GM21717 (cell line): ENCODE measurements around the gene SLC40A1.

Source experiments
- ATAC-seq: cut with Tn5 transposase; IDR thresholded peaks from one replicate; pipeline ENCODE4 v1.9.1; 2021; ENCODE audit warnings: mild to moderate bottlenecking, moderate library complexity; ENCODE audit not compliant: unreplicated experiment

SLC40A1 gene

GRCh38 chr2:189601043-189601442, 20.5 kb upstream of the SLC40A1 start:
- no peak for ATAC-seq

GRCh38 chr2:189599245-189599644, 18.7 kb upstream of the SLC40A1 start:
- ATAC-seq: no peak

- no peak for ATAC-seq
Measured at GRCh38 chr2:189595417-189595816, 14.8 kb upstream of the SLC40A1 start.

- no peak for ATAC-seq
Measured at GRCh38 chr2:189594305-189594704, 13.7 kb upstream of the SLC40A1 start.

GRCh38 chr2:189593115-189593514, 12.5 kb upstream of the SLC40A1 start:
- no peak for ATAC-seq

GRCh38 chr2:189592353-189592984, 11.9 kb upstream of the SLC40A1 start:
- no peak for ATAC-seq

GRCh38 chr2:189587780-189588179, 7.2 kb upstream of the SLC40A1 start:
- no peak for ATAC-seq

- ATAC-seq: no peak
Measured at GRCh38 chr2:189585226-189585756, 4.7 kb upstream of the SLC40A1 start.

- ATAC-seq: no peak
Measured at GRCh38 chr2:189584686-189585085, 4.1 kb upstream of the SLC40A1 start.

GRCh38 chr2:189583227-189584198, 2.9 kb upstream of the SLC40A1 start:
- ATAC-seq: no peak

- ATAC-seq: no peak
Measured at GRCh38 chr2:189582809-189583192, 2.2 kb upstream of the SLC40A1 start.

GRCh38 chr2:189582140-189582808, 1.7 kb upstream of the SLC40A1 start:
- no peak for ATAC-seq

- ATAC-seq: no peak
Measured at GRCh38 chr2:189581354-189582139, 961 bp upstream of the SLC40A1 start.

GRCh38 chr2:189580241-189580651, 340 bp downstream of the SLC40A1 start:
- ATAC-seq: no peak

- ATAC-seq: no peak
Measured at GRCh38 chr2:189579585-189580186, 900 bp downstream of the SLC40A1 start.

GRCh38 chr2:189578272-189578950, 2.2 kb downstream of the SLC40A1 start:
- no peak for ATAC-seq

GRCh38 chr2:189577121-189577520, 3.5 kb downstream of the SLC40A1 start:
- ATAC-seq: no peak

- ATAC-seq: no peak
Measured at GRCh38 chr2:189576396-189576795, 4.2 kb downstream of the SLC40A1 start.

GRCh38 chr2:189574793-189575475, 5.7 kb downstream of the SLC40A1 start:
- no peak for ATAC-seq
